Measurements from ENCODE around the gene USP16. TPM values are rescaled to one million over a fixed set of nuclear protein-coding genes. Genes with fewer than 3 reads are reported as not detected.

Gene USP16
- total and polyA plus RNA-seq, 2 of the 13 experiments (the other 11 are each of a cell fraction or from before 2014, with no cell fraction given) = 16.5 to 46.9 TPM

- 0 out of 2 replicates have a peak, but pooled peaks have one; percentile 68 for TF ChIP-seq ARID2 (CRISPR knock-in tag; IDR thresholded peaks at IDR 0.05; ENCODE audit: borderline replicate concordance)
- no peak; the same call in 1 of the 2 replicates for TF ChIP-seq SOX13 (IDR thresholded peaks at IDR 0.05)
- TF ChIP-seq SOX13 (CRISPR knock-in tag; conservative IDR thresholded peaks at IDR 0.05 in 1 of 2, IDR thresholded peaks at IDR 0.05 in 1 of 2) = peak in 1 of 2 experiments; percentile 55; a peak in 2 of 4 replicates
- TF ChIP-seq ZNF264 (CRISPR knock-in tag; IDR thresholded peaks at IDR 0.05) = no peak
- no peak for TF ChIP-seq ZNF446 (CRISPR knock-in tag; IDR thresholded peaks at IDR 0.05)
- TF ChIP-seq FOXA1 (IDR thresholded peaks at IDR 0.05) = no peak
- TF ChIP-seq FOXA1 (CRISPR knock-in tag; IDR thresholded peaks at IDR 0.05) = peak; percentile 52
- TF ChIP-seq HNF4A (CRISPR knock-in tag; IDR thresholded peaks at IDR 0.05) = no peak
- no peak for TF ChIP-seq ZSCAN20 (CRISPR knock-in tag; IDR thresholded peaks at IDR 0.05; ENCODE audit: borderline replicate concordance)
- no peak for TF ChIP-seq TBX3 (IDR thresholded peaks at IDR 0.05; ENCODE audit: borderline replicate concordance)
- TF ChIP-seq TCF7L2 (IDR thresholded peaks at IDR 0.05; ENCODE audit: low read depth, low read length) = no peak
- peak; percentile 75 for TF ChIP-seq ZNF143 (CRISPR knock-in tag; IDR thresholded peaks at IDR 0.05)
- 0 out of 2 replicates have a peak, but pooled peaks have one; percentile 64 for TF ChIP-seq MAF1 (CRISPR knock-in tag; IDR thresholded peaks at IDR 0.05; ENCODE audit: borderline replicate concordance)
- TF ChIP-seq HNRNPL (IDR thresholded peaks at IDR 0.05; ENCODE audit: low read depth, low read length) = no peak
- no peak for TF ChIP-seq THAP7 (CRISPR knock-in tag; IDR thresholded peaks at IDR 0.05)
- peak; percentile 80 for TF ChIP-seq ERF (CRISPR knock-in tag; IDR thresholded peaks at IDR 0.05)
- peak; percentile 82; the same call in 1 of the 2 replicates for TF ChIP-seq NCOA1 (CRISPR knock-in tag; IDR thresholded peaks at IDR 0.05)
- no peak for TF ChIP-seq ZNF383 (CRISPR knock-in tag; IDR thresholded peaks at IDR 0.05; ENCODE audit: borderline replicate concordance)
- TF ChIP-seq ZNF451 (CRISPR knock-in tag; IDR thresholded peaks at IDR 0.05) = peak; percentile 32; the same call in 1 of the 2 replicates
- peak; percentile 73 for TF ChIP-seq GATAD2A (CRISPR knock-in tag; IDR thresholded peaks at IDR 0.05)
- no peak for TF ChIP-seq JUNB (CRISPR knock-in tag; IDR thresholded peaks at IDR 0.05; ENCODE audit: borderline replicate concordance)
- TF ChIP-seq ZSCAN21 (CRISPR knock-in tag; IDR thresholded peaks at IDR 0.05; ENCODE audit: borderline replicate concordance) = peak; percentile 80; the same call in 1 of the 2 replicates
- no peak for TF ChIP-seq ZNF660 (CRISPR knock-in tag; IDR thresholded peaks at IDR 0.05; ENCODE audit: borderline replicate concordance, low read depth)
- TF ChIP-seq HMGXB4 (CRISPR knock-in tag; IDR thresholded peaks at IDR 0.05; ENCODE audit: borderline replicate concordance in 1 of 2, low read depth in 1 of 2) = peak; percentile 67 to 79; a peak in 3 of 4 replicates
- peak; percentile 85 for TF ChIP-seq DRAP1 (CRISPR knock-in tag; IDR thresholded peaks at IDR 0.05)
- TF ChIP-seq NPAS2 (CRISPR knock-in tag; IDR thresholded peaks at IDR 0.05; ENCODE audit: borderline replicate concordance) = no peak
- TF ChIP-seq RFX3 (CRISPR knock-in tag; IDR thresholded peaks at IDR 0.05) = no peak
- peak; percentile 57 for TF ChIP-seq YY1 (IDR thresholded peaks at IDR 0.05; ENCODE audit: insufficient read depth, insufficient replicate concordance, low read depth, low read length)
Measured at GRCh38 chr21:29002442-29003144, 21.9 kb upstream of the USP16 start (continued).

Data from HepG2 (cell line).